ENCODE results near the gene FAM3C.

FAM3C gene

DNA sequence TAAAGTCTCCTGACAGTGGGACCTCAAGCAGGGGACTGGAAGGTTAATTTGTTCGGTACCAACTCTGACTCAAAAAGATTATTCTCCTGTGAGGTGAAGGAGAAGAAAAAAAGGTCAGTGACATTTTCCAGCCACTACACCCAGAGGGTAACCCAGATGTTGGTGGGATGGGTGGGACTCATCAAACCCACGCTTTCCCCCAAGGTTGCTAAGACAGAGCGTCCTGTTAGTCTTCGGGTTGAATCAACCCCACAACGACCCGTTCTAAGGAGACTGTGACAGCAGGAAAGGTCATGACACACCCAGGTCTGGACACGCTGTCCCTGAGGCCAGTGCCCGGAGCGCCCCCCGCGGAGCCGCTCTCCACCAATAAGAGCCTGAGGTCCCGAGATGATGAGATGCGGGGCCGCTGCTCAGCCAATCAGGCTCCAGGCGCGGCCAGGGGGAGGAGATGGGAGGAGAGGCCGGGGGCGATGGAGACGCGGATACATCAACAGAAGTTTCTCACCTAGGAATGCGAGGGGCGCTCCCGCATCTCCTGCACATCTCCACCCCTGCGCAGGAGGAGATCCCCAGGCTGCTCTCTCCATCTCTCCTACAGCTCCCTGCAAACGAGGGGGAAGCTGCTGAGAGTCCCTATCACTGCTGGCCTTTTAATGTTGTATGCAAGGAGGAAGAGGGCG lies 67.5 kb downstream of the FAM3C start, which contains the start of gene WNT16:
Gene WNT16 (plus strand): TSS at position 493 of the 683 bp plus-strand sequence. CDS start 293 bp downstream, outside the sequence.
- Histone ChIP-seq H3K4me3 (ENCODE audit: low read depth, low read length, poor library complexity, severe bottlenecking) (no peak within 1 kb of the TSS), H3K9me3 (ENCODE audit: low read length) (peaks cover 5% of the 10 kb centered on the region; the same call in 1 of the 2 replicates), H3K9me2 (ENCODE audit: low read depth, low read length) (no peaks in the 10 kb centered on the region), H3K79me2 (ENCODE audit: insufficient read depth, low read length) (no peaks in the 10 kb centered on the region), H2AFZ (ENCODE audit: low read length) (0 out of 2 replicates have a peak within 1 kb of the TSS, but pooled peaks have one; percentile 6), H3K27me3 (ENCODE audit: insufficient read depth, low read length) (no peaks in the 10 kb centered on the region), H3K4me1 (ENCODE audit: insufficient read depth, low read length, severe bottlenecking) (peaks cover 26% of the 10 kb centered on the region), H3K36me3 (ENCODE audit: insufficient read depth, low read length) (no peaks in the 10 kb centered on the region), H3F3A (ENCODE audit: insufficient read depth, low read length) (no peaks in the 10 kb centered on the region), H3K9ac (ENCODE audit: low read length) (no peak within 1 kb of the TSS), H3K4me2 (ENCODE audit: low read length) (no peak within 1 kb of the TSS), H4K20me1 (ENCODE audit: insufficient read depth, low read length) (no peaks in the 10 kb centered on the region), H3K27ac (ENCODE audit: low read depth, low read length, poor library complexity, severe bottlenecking) (no peak within 1 kb of the TSS)
- TF ChIP-seq, protein P1, sequence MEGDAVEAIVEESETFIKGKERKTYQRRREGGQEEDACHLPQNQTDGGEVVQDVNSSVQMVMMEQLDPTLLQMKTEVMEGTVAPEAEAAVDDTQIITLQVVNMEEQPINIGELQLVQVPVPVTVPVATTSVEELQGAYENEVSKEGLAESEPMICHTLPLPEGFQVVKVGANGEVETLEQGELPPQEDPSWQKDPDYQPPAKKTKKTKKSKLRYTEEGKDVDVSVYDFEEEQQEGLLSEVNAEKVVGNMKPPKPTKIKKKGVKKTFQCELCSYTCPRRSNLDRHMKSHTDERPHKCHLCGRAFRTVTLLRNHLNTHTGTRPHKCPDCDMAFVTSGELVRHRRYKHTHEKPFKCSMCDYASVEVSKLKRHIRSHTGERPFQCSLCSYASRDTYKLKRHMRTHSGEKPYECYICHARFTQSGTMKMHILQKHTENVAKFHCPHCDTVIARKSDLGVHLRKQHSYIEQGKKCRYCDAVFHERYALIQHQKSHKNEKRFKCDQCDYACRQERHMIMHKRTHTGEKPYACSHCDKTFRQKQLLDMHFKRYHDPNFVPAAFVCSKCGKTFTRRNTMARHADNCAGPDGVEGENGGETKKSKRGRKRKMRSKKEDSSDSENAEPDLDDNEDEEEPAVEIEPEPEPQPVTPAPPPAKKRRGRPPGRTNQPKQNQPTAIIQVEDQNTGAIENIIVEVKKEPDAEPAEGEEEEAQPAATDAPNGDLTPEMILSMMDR (IDR thresholded peaks at IDR 0.05; ENCODE audit: low read length): no peak
- TF ChIP-seq EZH2 (IDR thresholded peaks at IDR 0.05; ENCODE audit: borderline replicate concordance, low read length): no peak

- Histone ChIP-seq H2AFZ (ENCODE audit: low read length) (0 out of 2 replicates have a peak overlapping the region, but pooled peaks have one; percentile 6), H4K20me1 (ENCODE audit: insufficient read depth, low read length) (no peaks in the 10 kb centered on the region), H3K9ac (ENCODE audit: low read length) (no peak overlapping the region), H3K79me2 (ENCODE audit: insufficient read depth, low read length) (no peaks in the 10 kb centered on the region), H3K4me2 (ENCODE audit: low read length) (no peak overlapping the region), H3K36me3 (ENCODE audit: insufficient read depth, low read length) (no peaks in the 10 kb centered on the region), H3K4me1 (ENCODE audit: insufficient read depth, low read length, severe bottlenecking) (peaks cover 32% of the 10 kb centered on the region), H3K27me3 (ENCODE audit: insufficient read depth, low read length) (no peaks in the 10 kb centered on the region), H3K4me3 (ENCODE audit: low read depth, low read length, poor library complexity, severe bottlenecking) (no peak overlapping the region), H3K27ac (ENCODE audit: low read depth, low read length, poor library complexity, severe bottlenecking) (no peak overlapping the region), H3K9me2 (ENCODE audit: low read depth, low read length) (no peaks in the 10 kb centered on the region), H3F3A (ENCODE audit: insufficient read depth, low read length) (no peaks in the 10 kb centered on the region), H3K9me3 (ENCODE audit: low read length) (peaks cover 5% of the 10 kb centered on the region; the same call in 1 of the 2 replicates)
- no peak for TF ChIP-seq EZH2 (IDR thresholded peaks at IDR 0.05; ENCODE audit: borderline replicate concordance, low read length)
- TF ChIP-seq, protein P1 (IDR thresholded peaks at IDR 0.05; ENCODE audit: low read length): no peak
These were observed 68.4 kb downstream of the FAM3C start for GRCh38 chr7:121327671-121328070.

DNA sequence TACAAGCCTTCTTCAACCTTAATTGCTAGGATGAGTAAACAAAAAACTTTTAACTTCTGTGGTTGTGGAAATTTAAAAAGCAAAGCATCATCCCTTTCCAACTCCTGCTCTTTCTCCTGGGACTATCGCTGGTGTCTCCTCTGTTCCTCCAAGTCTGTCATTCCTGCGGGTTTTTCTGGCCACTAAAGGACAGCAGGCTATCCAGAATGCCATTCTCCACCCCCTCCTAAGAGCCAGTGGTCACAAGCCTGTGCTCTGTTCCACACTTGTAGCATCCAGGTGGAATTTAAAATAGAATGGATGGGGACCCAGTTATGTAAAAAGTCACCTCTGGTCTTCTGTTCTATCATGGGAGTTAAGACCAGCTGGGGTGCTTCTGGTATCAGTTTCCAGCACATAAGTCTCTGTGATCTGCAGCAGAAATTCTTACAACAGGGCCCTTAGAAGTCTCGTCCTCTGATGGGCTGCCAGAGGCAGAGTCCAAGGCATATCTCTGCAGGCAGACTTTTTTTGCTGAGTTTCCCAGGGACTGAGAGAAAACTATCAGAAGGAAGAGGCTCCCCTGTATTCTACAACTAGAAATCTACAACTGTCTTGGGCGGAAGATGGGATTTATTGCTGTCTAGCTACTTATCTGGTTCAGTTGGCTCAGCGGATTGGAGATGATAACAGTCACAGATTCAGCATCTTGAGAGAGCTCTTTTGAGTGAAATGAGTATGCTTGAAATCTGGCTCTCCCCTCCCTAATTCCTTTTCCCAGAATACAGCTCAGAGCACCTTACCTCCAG lies 72.4 kb downstream of the FAM3C start:
- no peak overlapping the region for H3K4me3 ChIP-seq (ENCODE audit: low read depth, low read length, poor library complexity, severe bottlenecking)
- peaks cover 14% of the 10 kb centered on the region for H3K4me1 ChIP-seq (ENCODE audit: insufficient read depth, low read length, severe bottlenecking)
- H2AFZ ChIP-seq (ENCODE audit: low read length): peak overlapping the region; percentile 12; the same call in 1 of the 2 replicates
- peak overlapping the region; percentile 1; the same call in 1 of the 2 replicates for H3K9ac ChIP-seq (ENCODE audit: low read length)
- no peaks in the 10 kb centered on the region for H3F3A ChIP-seq (ENCODE audit: insufficient read depth, low read length)
- no peaks in the 10 kb centered on the region for H3K27me3 ChIP-seq (ENCODE audit: insufficient read depth, low read length)
- H3K27ac ChIP-seq (ENCODE audit: low read depth, low read length, poor library complexity, severe bottlenecking): peak overlapping the region; percentile 30
- H3K36me3 ChIP-seq (ENCODE audit: insufficient read depth, low read length): no peaks in the 10 kb centered on the region
- H4K20me1 ChIP-seq (ENCODE audit: insufficient read depth, low read length): no peaks in the 10 kb centered on the region
- peaks cover 5% of the 10 kb centered on the region; the same call in 1 of the 2 replicates for H3K9me3 ChIP-seq (ENCODE audit: low read length)
- H3K4me2 ChIP-seq (ENCODE audit: low read length): peak overlapping the region; percentile 4; the same call in 1 of the 2 replicates
- no peaks in the 10 kb centered on the region for H3K9me2 ChIP-seq (ENCODE audit: low read depth, low read length)
- H3K79me2 ChIP-seq (ENCODE audit: insufficient read depth, low read length): no peaks in the 10 kb centered on the region
- no peak for TF ChIP-seq EZH2 (IDR thresholded peaks at IDR 0.05; ENCODE audit: borderline replicate concordance, low read length)
- TF ChIP-seq, protein P1 (IDR thresholded peaks at IDR 0.05; ENCODE audit: low read length): no peak

Data from OCI-LY1 (cell line).